Gastrocnemius medialis (tissue), 4 donors: ENCODE measurements around the gene SRSF8. TPM values are rescaled to one million over a fixed set of nuclear protein-coding genes. Genes with fewer than 3 reads are reported as not detected.

Source experiments
- ATAC-seq, 2 donors: fragments of 150-250 bp; one replicate each; pipeline ENCODE4 v1.9.1; 2016
- DNase-seq, 2 donors: peaks; one replicate each; pipeline ENCODE4 v3.0.0-alpha.2; 2019
- H3K27ac ChIP-seq, 4 donors: fragments of 200-600 bp; sonication (generic); 1 replicate in 1 of 4; 2 replicates in 3 of 4; pipeline ENCODE4 v1.5.1; 2016 to 2018; ENCODE audit warnings: mild to moderate bottlenecking in 2 of 4, moderate library complexity in 1 of 4
- H3K27me3 ChIP-seq, 3 donors: fragments of 200-600 bp; sonication (generic) in 2 of 3; 1 replicate in 1 of 3; 2 replicates in 2 of 3; pipeline versions ENCODE4 v1.5.1 to v1.6.0; 2016 to 2019; ENCODE audit warnings: mild to moderate bottlenecking in 1 of 3, moderate library complexity in 1 of 3
- H3K36me3 ChIP-seq, 2 donors: fragments of 200-600 bp; sonication (generic) in 1 of 2; one replicate each; pipeline ENCODE4 v1.5.1; 2017 to 2018
- H3K4me1 ChIP-seq, 2 donors: fragments of 200-600 bp; sonication (generic) in 1 of 2; one replicate each; pipeline ENCODE4 v1.5.1; 2016 to 2017; ENCODE audit warnings: mild to moderate bottlenecking in 2 of 2
- H3K4me3 ChIP-seq, 4 donors: fragments of 200-600 bp; sonication (generic) in 3 of 4; 1 replicate in 1 of 4; 2 replicates in 3 of 4; pipeline ENCODE4 v1.5.1; 2016 to 2019; ENCODE audit warnings: mild to moderate bottlenecking in 2 of 4
- H3K9me3 ChIP-seq, 3 donors: fragments of 200-600 bp; sonication (generic) in 2 of 3; 1 replicate in 1 of 3; 2 replicates in 2 of 3; pipeline ENCODE4 v1.5.1; 2016 to 2019
- CTCF ChIP-seq, 5 experiments: fragments of 450-650 bp in 3 of 5; fragments of 200-600 bp in 2 of 5; sonication (generic) in 2 of 5; IDR thresholded peaks in 4 of 5; conservative IDR thresholded peaks in 1 of 5; 1 replicate in 4 of 5; 2 replicates in 1 of 5; pipeline ENCODE4 v1.5.1; 2016 to 2019; ENCODE audit warnings: antibody characterized with exemption in 5 of 5, mild to moderate bottlenecking in 3 of 5, moderate library complexity in 3 of 5
- POLR2A ChIP-seq, 2 donors: fragments of 450-650 bp; IDR thresholded peaks; one replicate each; pipeline ENCODE4 v1.6.1; 2017; ENCODE audit warnings: antibody characterized with exemption in 2 of 2, mild to moderate bottlenecking in 2 of 2, moderate library complexity in 2 of 2
- in situ Hi-C, 4 donors: fragments of 200-750 bp; cut with MboI; loops; one replicate each; pipeline versions ENCODE4 v1.15.0 to v1.8.0; 2017; ENCODE audit warnings: low sequenced_read_pairs in 4 of 4
- intact Hi-C: fragments of 100-400 bp; cut with DNase I; formaldehyde crosslinking; loops from one replicate; pipeline ENCODE4 v1.15.1; 2023; ENCODE audit warnings: low total_unique reads
- total RNA-seq, 4 donors: library from RNA; depleted of rRNA; stranded (reverse); fragments of >200 nt; gene quantifications; one replicate each; pipeline versions ENCODE4 v1.1.0 to v1.2.3, GENCODE V29; 2016

SRSF8 gene
- total RNA-seq, 4 donors from 2014 or later: 18.2 to 31.0 (median 21.5) TPM

DNA sequence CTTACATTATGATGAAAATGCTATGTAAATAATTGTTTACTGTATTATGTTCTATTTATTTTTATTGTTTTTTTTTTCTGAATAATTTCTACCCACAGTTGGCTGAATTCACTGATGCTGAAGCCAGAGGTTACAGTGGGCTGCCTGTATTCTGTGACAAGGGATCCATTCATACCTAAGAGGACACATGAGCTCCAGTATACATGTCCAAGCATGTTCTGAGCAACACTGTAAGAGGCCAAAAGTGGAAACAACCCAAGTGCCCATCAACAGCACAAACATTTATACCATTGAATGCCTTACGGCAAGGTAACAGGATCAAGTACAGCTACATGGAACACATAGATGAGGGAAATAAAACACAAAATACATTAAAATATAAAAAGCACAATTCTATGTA lies 1.4 kb upstream of the SRSF8 start:
- in situ Hi-C loops (loop anchor here (5.0 to 25.0 kb wide), 4 partner anchors 77 to 699 kb away; partner anchors contain the start of genes CWC15 (in 2 of the 4), KDM4D (in 2 of the 4) and SESN3 (in 1 of the 4)), intact Hi-C loops (loop anchor here (5.0 to 10.0 kb wide), 5 partner anchors 93 to 1323 kb away; partner anchors contain the start of genes C11orf54, CWC15, KDM4D and TAF1D)

GRCh38 chr11:95067039-95067840 lies 521 bp downstream of the SRSF8 start:
- H3K4me3 ChIP-seq: peak overlapping the region; percentile 51 to 93 (median 76)
- H3K4me1 ChIP-seq: peaks cover 19 to 27% of the 10 kb centered on the region in 2 donors
- H3K9me3 ChIP-seq: no peaks in the 10 kb centered on the region
- no peaks in the 10 kb centered on the region for H3K36me3 ChIP-seq
- ATAC-seq (peak; percentile 67), DNase-seq (peak; percentile 66 to 83)
- peak; percentile 43 to 65 for TF ChIP-seq POLR2A (IDR thresholded peaks at IDR 0.05)
- peak; percentile 39 to 79 (median 62) for TF ChIP-seq CTCF (IDR thresholded peaks at IDR 0.05 in 4 of 5, conservative IDR thresholded peaks at IDR 0.05 in 1 of 5)
- intact Hi-C loops: loop anchor here (1.0 to 10.0 kb wide), 6 partner anchors 95 to 1325 kb away; partner anchors contain the start of genes C11orf54, CWC15, FAM76B and KDM4D
- peak overlapping the region; percentile 89 to 98 (median 94) for H3K27ac ChIP-seq
- H3K27me3 ChIP-seq: no peaks in the 10 kb centered on the region
- in situ Hi-C loops: loop anchor here (5.0 to 25.0 kb wide), 4 partner anchors 75 to 698 kb away; partner anchors contain the start of genes CWC15 (in 2 of the 4), KDM4D (in 2 of the 4) and SESN3 (in 1 of the 4)

More for the DNA sequence above, 1.4 kb upstream of the SRSF8 start:
- TF ChIP-seq POLR2A (IDR thresholded peaks at IDR 0.05) (no peak), CTCF (IDR thresholded peaks at IDR 0.05 in 4 of 5, conservative IDR thresholded peaks at IDR 0.05 in 1 of 5) (no peak)
- H3K9me3 ChIP-seq: no peaks in the 10 kb centered on the region
- ATAC-seq: no peak
- H3K4me1 ChIP-seq: peaks cover 19 to 21% of the 10 kb centered on the region in 2 donors
- no peak for DNase-seq
- H3K4me3 ChIP-seq: no peak overlapping the region
- no peaks in the 10 kb centered on the region for H3K27me3 ChIP-seq
- H3K27ac ChIP-seq: no peak overlapping the region
- H3K36me3 ChIP-seq: no peaks in the 10 kb centered on the region

DNA sequence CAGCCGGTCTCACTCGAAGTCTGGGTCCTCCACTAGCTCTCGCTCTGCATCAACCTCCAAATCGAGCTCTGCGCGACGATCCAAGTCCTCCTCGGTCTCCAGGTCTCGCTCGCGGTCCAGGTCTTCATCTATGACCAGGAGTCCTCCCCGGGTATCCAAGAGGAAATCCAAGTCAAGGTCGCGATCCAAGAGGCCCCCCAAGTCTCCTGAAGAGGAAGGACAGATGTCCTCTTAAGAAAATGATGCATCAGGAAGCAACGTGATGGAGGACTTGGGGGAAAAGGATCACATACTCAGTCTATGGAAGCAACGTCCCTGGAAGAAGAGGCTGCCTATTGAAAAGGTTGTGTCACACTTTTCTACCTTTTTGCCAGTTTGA lies 1.1 kb downstream of the SRSF8 start:
- H3K36me3 ChIP-seq: no peaks in the 10 kb centered on the region
- peaks cover 19 to 27% of the 10 kb centered on the region in 2 donors for H3K4me1 ChIP-seq
- H3K27ac ChIP-seq: peak overlapping the region; percentile 89 to 98 (median 94)
- no peak for TF ChIP-seq POLR2A (IDR thresholded peaks at IDR 0.05)
- TF ChIP-seq CTCF (IDR thresholded peaks at IDR 0.05 in 4 of 5, conservative IDR thresholded peaks at IDR 0.05 in 1 of 5): no peak
- in situ Hi-C loops: loop anchor here (5.0 to 25.0 kb wide), 4 partner anchors 74 to 697 kb away; partner anchors contain the start of genes CWC15 (in 2 of the 4), KDM4D (in 2 of the 4) and SESN3 (in 1 of the 4)
- ATAC-seq (peak; percentile 16 to 27), DNase-seq (peak in 1 of 2 donors; percentile 13)
- no peaks in the 10 kb centered on the region for H3K9me3 ChIP-seq
- peak overlapping the region; percentile 51 to 93 (median 76) for H3K4me3 ChIP-seq
- no peaks in the 10 kb centered on the region for H3K27me3 ChIP-seq
- intact Hi-C loops: loop anchor here (1.0 to 10.0 kb wide), 10 partner anchors 21 to 1326 kb away; partner anchors contain the start of genes C11orf54, CWC15, ENDOD1 and FAM76B

- ATAC-seq: peak; percentile 87 to 88
- Histone ChIP-seq H3K36me3 (no peaks in the 10 kb centered on the region), H3K9me3 (no peaks in the 10 kb centered on the region), H3K27me3 (no peaks in the 10 kb centered on the region), H3K4me3 (peak overlapping the region; percentile 51 to 93 (median 76)), H3K27ac (peak overlapping the region; percentile 89 to 98 (median 94)), H3K4me1 (peaks cover 19 to 27% of the 10 kb centered on the region in 2 donors)
- intact Hi-C loops: loop anchor here (1.0 to 10.0 kb wide), 9 partner anchors 21 to 1326 kb away; partner anchors contain the start of genes C11orf54, CWC15, ENDOD1 and KDM4D
- peak; percentile 77 to 84 for TF ChIP-seq POLR2A (IDR thresholded peaks at IDR 0.05)
- TF ChIP-seq CTCF (IDR thresholded peaks at IDR 0.05 in 4 of 5, conservative IDR thresholded peaks at IDR 0.05 in 1 of 5): no peak
- in situ Hi-C loops: loop anchor here (5.0 to 25.0 kb wide), 4 partner anchors 74 to 696 kb away; partner anchors contain the start of genes CWC15 (in 2 of the 4), KDM4D (in 2 of the 4) and SESN3 (in 1 of the 4)
- DNase-seq: peak; percentile 82 to 85
Observed at GRCh38 chr11:95068549-95068948, 1.8 kb downstream of the SRSF8 start.
